Ecto neural progenitor cell (in vitro differentiated cells): Measurements from ENCODE around the gene STRADA.

Source experiments
- DNase-seq: peaks from one replicate; pipeline ENCODE4 v3.0.0-alpha.2; 2018; ENCODE audit warnings: low spot score

STRADA gene

GRCh38 chr17:63682441-63682840 is 59.2 kb downstream of the STRADA start:
- DNase-seq, result no peak

GRCh38 chr17:63681530-63681929 is 60.1 kb downstream of the STRADA start:
- no peak for DNase-seq

GRCh38 chr17:63680700-63681099 is 60.9 kb downstream of the STRADA start:
- no peak for DNase-seq

GRCh38 chr17:63679214-63679613 is 62.4 kb downstream of the STRADA start:
- no peak for DNase-seq

- DNase-seq, result no peak
Observed at GRCh38 chr17:63676584-63676983, 65.0 kb downstream of the STRADA start.

- no peak for DNase-seq
Observed at GRCh38 chr17:63675607-63676546, 65.7 kb downstream of the STRADA start.

- DNase-seq, result no peak
Observed at GRCh38 chr17:63675231-63675606, 66.4 kb downstream of the STRADA start.

- no peak for DNase-seq
Observed at GRCh38 chr17:63672856-63673255, 68.7 kb downstream of the STRADA start.

GRCh38 chr17:63665527-63666214 is 75.9 kb downstream of the STRADA start:
- DNase-seq, result no peak

- no peak for DNase-seq
Observed at GRCh38 chr17:63659850-63660249, 81.7 kb downstream of the STRADA start.

GRCh38 chr17:63658366-63658765 is 83.2 kb downstream of the STRADA start:
- DNase-seq, result no peak

- no peak for DNase-seq
Observed at GRCh38 chr17:63657786-63658185, 83.8 kb downstream of the STRADA start.

GRCh38 chr17:63653050-63653449 is 88.5 kb downstream of the STRADA start:
- DNase-seq, result no peak
